ENCODE measurements around the gene TPRG1. TPM values are rescaled to one million over a fixed set of nuclear protein-coding genes. Genes with fewer than 3 reads are reported as not detected.

TPRG1 gene
- total and polyA plus RNA-seq, 2 donors (not counting 3 experiments of a cell fraction or from before 2014, with no cell fraction given) = 0.30 TPM; not detected in 1

GRCh38 chr3:189275852-189276251 lies 104.1 kb downstream of the TPRG1 start:
- no peak overlapping the region for H3K4me3 ChIP-seq (replicated peaks in 1 of 3; ENCODE audit: insufficient read depth in 1 of 3, low read depth in 1 of 3, low read length in 3 of 3)
- no peaks in the 10 kb centered on the region for H3K9me1 ChIP-seq (replicated peaks; ENCODE audit: control insufficient read depth, extremely low read depth, insufficient read depth, low read length)
- FAIRE-seq (no peak), DNase-seq (ENCODE audit: low read depth, low spot score) (no peak)
- POLR2A ChIA-PET = no interaction called here
- H3K36me3 ChIP-seq (ENCODE audit: control insufficient read depth in 2 of 2, extremely low read depth in 1 of 2, insufficient read depth in 2 of 2, low read length in 2 of 2) = no peaks in the 10 kb centered on the region
- H3K4me2 ChIP-seq (ENCODE audit: insufficient read depth, low read length) = no peak overlapping the region
- H3K79me2 ChIP-seq (ENCODE audit: control insufficient read depth, insufficient read depth, low read length) = no peaks in the 10 kb centered on the region
- CTCF ChIA-PET = no interaction called here
- no peaks in the 10 kb centered on the region for H4K20me1 ChIP-seq (replicated peaks; ENCODE audit: control insufficient read depth, extremely low read depth, insufficient read depth, low read length)
- no peaks in the 10 kb centered on the region for H3K9me3 ChIP-seq (replicated peaks; ENCODE audit: control insufficient read depth, insufficient read depth, low read length)
- TF ChIP-seq MYC (IDR thresholded peaks at IDR 0.05; ENCODE audit: low read depth, low read length) = no peak
- TF ChIP-seq FOS (IDR thresholded peaks at IDR 0.05; ENCODE audit: borderline replicate concordance, insufficient read depth, low read length) = no peak
- no peaks in the 10 kb centered on the region for H3K4me1 ChIP-seq (ENCODE audit: control insufficient read depth, extremely low read depth, insufficient read depth, low read length)
- no peak overlapping the region for H3K27ac ChIP-seq (ENCODE audit: insufficient read depth, low read depth, low read length)
- intact Hi-C loops (cut with micrococcal nuclease) = no loop called here
- H3K9ac ChIP-seq (replicated peaks; ENCODE audit: extremely low read depth, insufficient read depth, low read length) = no peak overlapping the region
- no peak overlapping the region for H2AFZ ChIP-seq (ENCODE audit: low read depth, low read length)
- H3K27me3 ChIP-seq (ENCODE audit: control insufficient read depth in 2 of 2, insufficient read depth in 2 of 2, low read length in 2 of 2) = no peaks in the 10 kb centered on the region
- dilution Hi-C loops (cut with MboI; ENCODE audit: extremely low pct_ligation_motif_present, low sequenced_read_pairs) = no loop called here
- BruUV-seq (replicated peaks) = no TSS peak

- Histone ChIP-seq H3K9ac (replicated peaks; ENCODE audit: extremely low read depth, insufficient read depth, low read length) (no peak overlapping the region), H3K27ac (ENCODE audit: insufficient read depth, low read depth, low read length) (no peak overlapping the region), H2AFZ (ENCODE audit: low read depth, low read length) (no peak overlapping the region), H3K4me2 (ENCODE audit: insufficient read depth, low read length) (no peak overlapping the region), H3K4me3 (replicated peaks in 1 of 3; ENCODE audit: insufficient read depth in 1 of 3, low read depth in 1 of 3, low read length in 3 of 3) (no peak overlapping the region), H3K79me2 (ENCODE audit: control insufficient read depth, insufficient read depth, low read length) (no peaks in the 10 kb centered on the region), H3K4me1 (ENCODE audit: control insufficient read depth, extremely low read depth, insufficient read depth, low read length) (no peaks in the 10 kb centered on the region), H3K9me3 (replicated peaks; ENCODE audit: control insufficient read depth, insufficient read depth, low read length) (no peaks in the 10 kb centered on the region), H3K9me1 (replicated peaks; ENCODE audit: control insufficient read depth, extremely low read depth, insufficient read depth, low read length) (no peaks in the 10 kb centered on the region), H3K27me3 (ENCODE audit: control insufficient read depth in 2 of 2, insufficient read depth in 2 of 2, low read length in 2 of 2) (no peaks in the 10 kb centered on the region), H3K36me3 (ENCODE audit: control insufficient read depth in 2 of 2, extremely low read depth in 1 of 2, insufficient read depth in 2 of 2, low read length in 2 of 2) (no peaks in the 10 kb centered on the region), H4K20me1 (replicated peaks; ENCODE audit: control insufficient read depth, extremely low read depth, insufficient read depth, low read length) (no peaks in the 10 kb centered on the region)
- ChIA-PET CTCF (interaction anchor here (0.8 kb wide), 1 partner anchor 10 kb away, joined by 3 read pairs; no protein-coding TSS in a partner anchor), POLR2A (no interaction called here)
- FAIRE-seq (no peak), DNase-seq (ENCODE audit: low read depth, low spot score) (no peak)
- dilution Hi-C loops (cut with MboI; ENCODE audit: extremely low pct_ligation_motif_present, low sequenced_read_pairs) (no loop called here), intact Hi-C loops (cut with micrococcal nuclease) (no loop called here)
- TF ChIP-seq MYC (IDR thresholded peaks at IDR 0.05; ENCODE audit: low read depth, low read length) = no peak
- no peak for TF ChIP-seq POLR2AphosphoS5 (IDR thresholded peaks at IDR 0.05; ENCODE audit: insufficient read depth, low read depth, low read length)
- TF ChIP-seq GATA2 (IDR thresholded peaks at IDR 0.05; ENCODE audit: insufficient read depth, insufficient read length, low read depth, low read length) = no peak
- no peak for TF ChIP-seq MAX (IDR thresholded peaks at IDR 0.05; ENCODE audit: insufficient read depth, insufficient read length)
- TF ChIP-seq EZH2 (IDR thresholded peaks at IDR 0.05; ENCODE audit: borderline replicate concordance, low read depth, low read length, severe bottlenecking) = no peak
- TF ChIP-seq JUN (IDR thresholded peaks at IDR 0.05; ENCODE audit: borderline replicate concordance, insufficient read depth, insufficient read length, low read depth) = no peak
- TF ChIP-seq FOS (IDR thresholded peaks at IDR 0.05; ENCODE audit: borderline replicate concordance, insufficient read depth, low read length) = no peak
- TF ChIP-seq CTCF (IDR thresholded peaks at IDR 0.05; ENCODE audit: extremely low read depth in 1 of 2, insufficient read depth in 1 of 2, low read depth in 1 of 2, low read length in 2 of 2) = no peak
- TF ChIP-seq POLR2A (IDR thresholded peaks at IDR 0.05; ENCODE audit: low read depth, low read length) = no peak
- no TSS peak for BruUV-seq (replicated peaks)
Observed at GRCh38 chr3:189276444-189277219, 104.9 kb downstream of the TPRG1 start.

Data from endothelial cell of umbilical vein (primary cell).